HG02852 (cell line): ENCODE results near the gene ARHGAP27.
"Not testable (repeated sequence)": the region's sequence is repeated elsewhere in the genome, so short reads cannot be mapped to it uniquely, and the experiment has no call there.

Source experiments
- ATAC-seq: cut with Tn5 transposase; IDR thresholded peaks from one replicate; pipeline ENCODE4 v1.9.1; 2021; ENCODE audit warnings: mild to moderate bottlenecking, moderate library complexity; ENCODE audit not compliant: unreplicated experiment

ARHGAP27 gene

DNA sequence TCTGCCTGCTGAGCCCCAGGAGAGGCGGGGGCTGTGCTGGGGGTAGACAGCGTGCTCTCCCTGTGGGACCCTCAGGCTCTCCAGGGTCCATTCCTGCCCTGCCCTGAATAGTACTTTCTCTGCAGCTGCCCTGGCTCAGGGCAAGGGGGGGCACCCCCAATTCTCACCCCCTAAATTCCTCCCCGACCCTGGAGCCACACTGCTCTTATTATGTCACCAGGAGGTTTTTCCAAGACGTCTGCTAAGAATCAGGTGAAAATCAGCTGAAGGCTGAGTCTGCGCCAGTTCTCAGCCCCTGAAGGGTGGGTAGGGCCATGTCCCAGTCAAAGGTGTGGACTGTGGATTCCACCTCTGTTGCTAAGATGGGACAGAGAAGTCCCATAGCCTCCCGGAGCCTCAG, 66.0 kb downstream of the ARHGAP27 start:
- ATAC-seq, result no peak

DNA sequence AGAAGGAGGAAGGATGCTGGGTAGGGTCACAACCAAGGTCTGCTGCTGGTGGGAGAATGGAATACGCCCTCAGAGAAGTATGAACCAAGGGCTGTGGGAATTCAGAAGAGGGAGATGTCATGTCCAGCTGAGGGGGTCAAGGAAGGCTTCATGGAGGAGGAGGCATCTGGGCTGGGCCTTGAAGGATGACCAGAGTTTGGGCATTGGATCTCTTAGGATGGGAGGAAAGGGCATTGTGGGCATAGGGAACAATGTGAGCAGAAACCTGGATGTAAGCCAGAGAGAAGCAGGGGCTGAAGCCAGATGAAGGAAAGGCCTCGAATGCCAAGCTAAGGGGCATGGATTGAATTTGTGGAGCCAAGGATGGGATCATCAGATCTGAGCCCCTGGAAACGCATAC, 66.6 kb downstream of the ARHGAP27 start:
- no peak for ATAC-seq

DNA sequence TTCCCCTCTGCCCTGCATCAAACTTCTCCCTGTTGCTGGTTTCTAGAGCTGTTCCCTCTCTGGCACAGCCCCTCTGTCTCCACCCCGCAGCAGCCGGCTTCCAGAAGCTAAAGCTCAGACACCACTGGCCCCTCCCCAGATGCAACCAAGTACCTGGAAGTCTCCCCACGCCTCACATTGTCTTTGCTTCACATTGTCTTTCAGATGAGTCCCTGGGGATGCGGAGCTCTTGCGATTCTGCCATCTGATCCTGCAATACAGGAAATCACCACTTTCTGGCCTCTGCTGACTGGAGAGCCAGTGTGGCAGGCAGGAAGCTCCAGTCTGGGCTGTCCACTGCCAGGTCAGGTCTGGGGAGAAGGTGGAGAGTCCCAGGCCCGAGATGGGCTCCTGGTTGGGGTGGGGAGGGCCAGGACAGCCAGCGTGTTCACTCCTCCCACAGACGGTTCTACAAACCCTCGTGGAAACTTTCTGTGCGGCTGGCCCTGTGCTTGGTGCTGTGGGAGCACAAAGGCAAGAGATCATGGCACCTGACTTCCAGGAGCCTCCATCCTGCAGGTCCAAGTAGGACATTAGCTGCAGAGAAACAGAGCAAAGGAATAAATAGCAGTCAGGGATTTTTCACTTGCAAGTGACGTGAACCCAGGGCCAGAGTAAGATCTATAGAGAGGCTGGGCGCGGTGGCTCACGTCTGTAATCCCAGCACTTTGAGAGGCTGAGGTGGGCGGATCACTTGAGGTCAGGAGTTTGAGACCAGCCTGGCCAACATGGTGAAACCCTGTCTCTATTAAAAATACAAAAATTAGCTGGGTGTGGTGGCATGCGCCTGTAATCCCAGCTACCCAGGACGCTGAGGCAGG, 67.9 kb downstream of the ARHGAP27 start:
- ATAC-seq, result no peak

DNA sequence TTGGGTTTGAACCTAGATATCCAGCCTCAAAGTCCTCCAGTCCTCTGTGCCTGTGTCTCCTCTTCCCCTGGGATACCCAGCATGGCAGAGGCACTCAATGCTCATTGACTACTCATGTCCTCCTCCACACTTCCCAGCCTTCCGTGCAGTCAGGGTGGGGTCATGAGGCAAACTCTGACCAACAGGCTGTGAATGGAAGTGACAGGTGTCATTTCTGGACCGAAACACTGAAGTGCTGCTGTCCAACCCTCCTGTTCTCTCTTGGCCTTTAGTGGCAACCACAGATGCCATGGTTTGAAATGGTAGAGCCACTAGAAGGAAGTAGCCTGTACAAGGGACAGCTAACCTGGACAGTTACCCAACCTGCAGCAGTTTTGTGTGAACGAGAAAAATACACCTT, 69.2 kb downstream of the ARHGAP27 start:
- ATAC-seq, result no peak

DNA sequence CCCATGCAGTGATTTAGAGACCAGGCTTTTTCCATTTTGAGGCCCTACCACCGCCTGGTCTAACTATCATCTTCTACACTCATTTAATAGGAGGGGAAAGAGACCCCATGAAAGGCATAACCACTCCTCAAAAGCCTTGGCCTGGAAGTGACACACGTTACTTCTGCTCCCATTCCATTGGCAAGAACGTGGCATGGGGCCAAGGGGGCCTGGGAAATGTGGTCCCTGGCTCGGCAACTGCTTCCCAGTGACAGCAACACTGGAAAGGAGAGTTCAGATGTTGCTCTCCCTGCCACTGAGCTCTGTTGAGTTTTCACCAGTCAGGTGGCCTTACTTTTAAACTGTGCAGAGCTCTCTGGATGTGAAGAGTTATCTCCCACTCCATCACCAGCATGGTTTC, 70.7 kb downstream of the ARHGAP27 start:
- ATAC-seq, result no peak

DNA sequence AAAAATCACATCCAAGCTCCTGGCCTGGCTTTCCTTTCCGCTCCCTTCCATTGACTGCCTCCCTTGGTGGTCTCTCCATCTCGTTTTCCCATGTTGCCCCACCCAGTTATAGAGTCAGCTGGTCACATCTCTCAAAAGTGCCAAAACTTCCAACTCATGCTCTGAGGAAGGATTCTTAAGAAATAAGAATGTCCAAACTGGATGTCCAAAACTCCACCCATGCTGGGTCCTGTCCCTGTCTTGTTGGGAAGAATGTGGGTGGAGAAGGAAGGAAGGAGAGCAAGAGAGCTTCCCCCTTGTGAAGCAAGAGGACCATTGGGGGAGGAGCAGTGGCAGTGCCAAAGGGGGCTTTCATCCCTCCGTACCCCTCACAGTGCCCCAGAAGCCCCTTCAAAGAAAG, 71.2 kb downstream of the ARHGAP27 start:
- ATAC-seq, result no peak

DNA sequence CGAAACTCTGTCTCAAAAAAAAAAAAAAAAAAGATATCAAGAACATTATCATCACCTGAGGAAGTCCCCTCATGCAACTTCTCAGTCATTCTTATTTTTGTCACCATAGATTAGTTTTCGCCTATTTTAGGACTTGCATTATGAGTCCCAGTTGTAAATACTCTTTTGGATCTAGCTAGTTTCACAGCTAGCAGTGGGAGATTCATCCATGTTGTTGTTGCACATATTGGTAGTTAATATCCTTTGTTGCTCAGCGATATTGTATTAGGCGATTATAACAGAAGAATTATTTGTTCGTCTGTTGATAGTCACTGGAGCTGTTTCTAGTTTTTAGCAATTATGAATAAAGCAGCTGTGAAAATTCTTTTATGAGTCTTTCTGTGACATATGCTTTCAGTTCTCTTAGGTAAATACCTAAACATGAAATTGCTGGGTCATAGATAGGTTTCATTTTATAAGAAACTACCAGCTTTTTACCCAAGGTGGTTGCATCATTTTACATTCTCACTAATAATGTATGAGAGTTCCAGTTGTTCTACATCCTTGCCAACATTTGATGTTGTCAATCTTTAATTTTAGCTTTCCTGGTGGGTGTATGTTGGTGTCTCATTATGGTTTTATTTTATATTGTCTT, 75.2 kb downstream of the ARHGAP27 start:
- ATAC-seq, result no peak

DNA sequence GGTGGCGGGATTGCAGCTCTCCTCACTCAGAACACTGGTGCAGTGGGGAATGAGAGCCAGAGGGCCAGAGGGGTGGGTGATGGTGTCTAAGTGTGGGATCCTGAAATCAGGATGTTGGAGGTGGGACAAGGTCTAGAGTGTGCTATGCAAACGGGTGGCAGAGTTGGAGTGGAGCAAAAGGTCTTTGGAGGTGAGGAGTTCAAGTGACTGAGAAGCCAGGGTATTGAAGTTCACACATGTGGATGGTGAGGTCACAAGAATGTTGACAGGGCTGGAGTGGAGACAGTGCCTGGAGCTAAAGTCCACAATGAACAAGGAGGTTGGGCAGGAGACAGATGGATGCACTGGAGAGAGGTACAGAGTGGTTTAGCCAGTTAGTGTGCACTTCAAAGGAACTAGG, 77.6 kb downstream of the ARHGAP27 start:
- no peak for ATAC-seq

DNA sequence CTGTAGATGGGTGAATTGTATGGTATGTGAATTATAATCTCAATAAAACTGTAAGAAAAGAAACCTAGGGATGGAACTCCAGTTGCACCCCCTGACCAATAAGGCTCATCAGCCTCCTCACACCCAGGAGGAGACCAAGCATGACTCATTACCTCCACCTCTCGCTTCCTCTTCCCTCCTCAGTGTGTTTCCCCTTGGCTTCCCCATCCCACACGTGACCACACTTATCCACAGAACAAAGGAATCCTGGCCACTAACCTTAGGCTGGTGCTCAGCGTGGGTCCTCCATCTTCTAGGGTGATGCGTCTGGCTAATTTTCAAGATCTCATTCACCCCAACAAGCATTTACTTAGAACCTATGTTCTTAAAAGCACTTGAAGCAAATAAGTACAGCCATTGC, 79.6 kb downstream of the ARHGAP27 start:
- ATAC-seq, result no peak

DNA sequence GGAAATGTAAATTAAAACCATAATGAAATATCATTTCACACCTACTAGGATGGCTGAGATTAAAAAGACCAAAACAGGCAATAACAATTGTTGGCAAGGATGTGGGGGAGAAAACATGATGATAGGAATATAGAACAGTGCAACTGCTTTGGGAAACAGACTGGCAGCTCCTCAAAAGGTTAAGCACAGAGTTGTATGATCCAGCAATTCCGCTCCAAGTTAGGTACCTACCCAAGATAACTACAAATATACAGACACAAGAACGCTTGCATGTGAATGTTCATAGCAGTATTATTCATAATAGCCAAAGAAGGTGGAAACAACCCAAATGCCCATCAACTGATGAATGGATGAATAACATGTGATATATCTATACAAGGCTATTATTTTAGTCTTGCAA, 80.8 kb downstream of the ARHGAP27 start:
- no peak for ATAC-seq

DNA sequence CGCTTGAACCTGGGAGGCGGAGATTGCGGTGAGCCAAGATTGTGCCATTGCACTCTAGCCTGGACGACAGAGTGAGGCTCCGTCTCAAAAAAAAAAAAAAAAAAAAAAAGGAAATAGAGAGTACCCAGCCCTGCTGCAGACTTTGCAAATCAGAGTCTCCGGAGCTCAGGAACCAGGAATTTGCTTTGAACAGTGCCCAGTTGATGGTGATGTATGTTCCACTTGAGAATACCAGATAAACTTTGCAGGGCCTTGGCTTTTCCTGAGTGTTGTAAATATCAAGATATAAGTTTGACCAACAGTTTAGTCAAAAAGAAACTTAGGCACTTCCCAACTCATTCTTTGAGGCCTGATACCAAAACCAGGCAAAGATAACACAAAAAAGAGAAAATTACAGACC, 85.2 kb downstream of the ARHGAP27 start:
- no peak for ATAC-seq

DNA sequence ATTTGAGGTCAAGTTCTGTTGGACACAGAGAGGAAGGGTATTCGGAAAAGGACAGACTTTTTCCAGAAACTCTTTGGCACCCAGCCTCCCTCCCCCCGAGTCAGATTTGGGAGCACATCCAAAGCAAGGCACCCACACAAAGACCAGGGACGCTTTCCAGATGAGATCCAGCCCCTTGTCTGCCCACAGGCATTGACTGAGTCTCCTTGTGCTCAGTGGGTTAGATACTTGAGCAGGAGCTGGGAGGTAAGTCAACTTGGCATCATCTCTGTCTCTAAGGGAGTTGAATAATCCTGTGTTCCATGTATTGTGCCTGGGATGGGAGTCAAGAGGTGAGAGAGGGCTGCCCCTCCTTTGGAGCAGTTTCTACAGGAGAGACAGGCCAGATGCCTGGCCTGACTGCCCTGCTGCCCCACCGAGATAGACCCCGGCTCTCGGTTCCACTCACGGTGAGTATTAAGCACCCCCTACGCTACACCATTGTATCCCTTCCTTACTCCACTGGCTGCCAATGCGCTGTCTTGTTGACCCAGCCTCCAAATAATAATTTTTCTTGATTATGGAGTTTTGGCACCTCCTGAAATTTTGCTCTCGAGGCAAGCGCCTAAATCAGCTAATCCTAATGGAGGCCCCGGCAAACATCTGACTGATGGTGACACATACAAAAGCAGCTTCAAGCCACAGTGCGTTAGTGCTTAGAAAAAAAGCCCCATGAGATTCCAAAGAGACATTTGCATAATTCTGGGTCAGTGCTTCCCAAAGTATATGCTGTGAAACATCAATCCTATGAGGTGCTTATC, 86.3 kb downstream of the ARHGAP27 start:
- no peak for ATAC-seq

DNA sequence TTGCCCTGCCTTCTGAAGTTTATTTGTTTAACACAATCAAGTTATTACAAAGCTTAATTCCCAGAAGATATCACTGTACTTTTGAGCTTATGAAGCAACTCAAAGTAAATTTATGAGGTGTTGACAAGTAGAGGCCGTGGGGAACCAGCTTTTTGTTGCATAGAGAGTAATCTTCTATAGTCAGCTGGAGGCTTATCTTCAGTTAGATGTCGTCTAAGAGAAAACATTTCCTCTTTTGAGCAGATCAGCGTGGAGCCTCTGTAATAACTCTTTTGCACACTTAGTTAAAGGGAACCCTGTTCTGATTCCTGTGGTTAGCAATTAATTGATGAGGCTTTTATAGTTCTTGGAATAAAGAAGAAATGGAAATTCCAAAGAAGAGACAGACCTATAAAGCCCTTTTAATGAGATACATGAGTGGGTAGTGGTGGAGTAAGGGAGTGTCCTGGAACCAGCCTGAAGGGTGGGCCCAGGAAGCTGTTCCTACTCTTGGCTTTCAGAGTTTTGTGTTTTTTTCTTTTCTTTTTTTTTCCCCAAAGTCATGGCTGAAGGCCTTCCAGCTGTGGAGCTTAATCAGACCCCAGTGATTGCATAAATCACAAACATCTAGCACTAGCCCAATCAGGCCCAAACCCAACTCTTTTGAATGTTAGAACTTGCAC, 87.0 kb downstream of the ARHGAP27 start:
- ATAC-seq, result no peak

DNA sequence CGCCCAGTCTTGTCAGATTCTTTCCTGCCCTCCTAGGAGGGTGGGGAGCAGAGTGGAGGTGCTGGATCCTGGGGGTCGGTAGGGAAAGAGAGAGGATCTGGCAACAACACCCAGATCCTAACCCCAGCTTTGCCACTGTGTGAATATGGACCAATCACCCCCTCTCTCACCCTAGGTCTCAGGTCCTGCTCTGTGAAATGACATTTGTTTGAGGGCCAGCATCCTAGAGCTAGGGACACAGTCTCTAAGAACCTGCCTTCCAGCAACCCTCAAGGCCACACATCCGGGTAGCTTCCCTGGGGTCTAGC, 87.5 kb downstream of the ARHGAP27 start:
- no peak for ATAC-seq

DNA sequence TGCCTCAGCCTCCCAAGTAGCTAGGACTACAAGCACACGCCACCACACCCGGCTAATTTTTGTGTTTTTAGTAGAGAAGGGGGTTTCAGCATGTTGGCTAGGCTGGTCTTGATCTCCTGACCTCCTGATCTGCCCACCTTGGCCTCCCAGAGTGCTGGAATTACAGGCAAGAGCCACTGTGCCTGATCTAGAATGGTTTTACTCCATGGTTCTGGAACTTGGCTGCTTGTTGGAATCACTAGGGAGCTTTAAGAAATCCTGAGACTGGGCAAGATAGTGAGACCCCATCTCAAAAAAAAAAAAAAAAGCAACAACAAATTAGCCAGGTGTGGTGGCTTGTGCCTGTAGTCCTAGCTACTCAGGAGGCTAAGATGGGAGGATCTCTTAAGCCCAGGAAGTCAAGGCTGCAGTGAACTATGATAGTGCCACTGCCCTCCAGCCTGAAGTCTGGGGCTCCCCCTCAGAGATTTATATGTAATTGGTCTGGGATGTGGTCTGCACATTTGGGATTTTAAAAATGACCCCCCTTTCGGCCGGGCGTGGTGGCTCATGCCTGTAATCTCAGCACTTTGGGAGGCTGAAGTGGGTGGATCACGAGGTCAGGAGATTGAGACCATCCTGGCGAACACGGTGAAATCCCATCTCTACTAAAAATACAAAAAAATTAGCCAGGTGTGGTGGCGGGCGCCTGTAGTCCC, 88.6 kb downstream of the ARHGAP27 start:
- not testable (repeated sequence) for ATAC-seq
